GM12864 (cell line): Measurements from ENCODE around the gene ARG1.

Experiments used
- DNase-seq: peaks from one replicate; pipeline ENCODE4 v3.0.0-alpha.2; 2011; ENCODE audit warnings: low read depth
- H3K4me3 ChIP-seq: 2 replicates; pipeline ENCODE4 v1.5.1; 2011; ENCODE audit warnings: mild to moderate bottlenecking, low read depth, low read length, control low read depth
- TF ChIP-seq, protein P1 (sequence below): IDR thresholded peaks from 2 replicates; pipeline ENCODE4 v1.5.1; 2011; ENCODE audit warnings: low read depth, mild to moderate bottlenecking, moderate library complexity, low read length, control low read depth, inconsistent platforms; ENCODE audit errors: missing control alignments

ARG1 gene

DNA sequence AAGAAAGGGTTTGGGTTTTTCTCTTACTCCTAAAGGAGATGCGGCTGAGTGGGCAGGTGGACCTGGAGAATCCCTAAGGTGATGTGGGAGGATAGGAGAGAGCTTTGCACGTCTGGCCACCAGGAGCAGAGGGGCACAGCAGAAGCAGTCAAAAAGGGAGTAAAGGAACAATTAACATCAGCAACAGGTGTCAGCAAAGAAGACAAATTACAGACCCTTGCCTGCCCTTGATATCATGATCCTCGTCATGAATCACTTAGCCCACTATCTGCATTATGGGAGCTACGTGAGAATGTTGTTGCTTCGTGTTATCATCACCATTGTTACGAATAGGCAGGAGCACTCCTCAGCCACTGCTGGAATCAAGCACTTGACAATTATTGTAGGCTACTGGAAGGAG, 25.5 kb upstream of the ARG1 start:
- DNase-seq = no peak
- H3K4me3 ChIP-seq = no peak overlapping the region
- TF ChIP-seq, protein P1, sequence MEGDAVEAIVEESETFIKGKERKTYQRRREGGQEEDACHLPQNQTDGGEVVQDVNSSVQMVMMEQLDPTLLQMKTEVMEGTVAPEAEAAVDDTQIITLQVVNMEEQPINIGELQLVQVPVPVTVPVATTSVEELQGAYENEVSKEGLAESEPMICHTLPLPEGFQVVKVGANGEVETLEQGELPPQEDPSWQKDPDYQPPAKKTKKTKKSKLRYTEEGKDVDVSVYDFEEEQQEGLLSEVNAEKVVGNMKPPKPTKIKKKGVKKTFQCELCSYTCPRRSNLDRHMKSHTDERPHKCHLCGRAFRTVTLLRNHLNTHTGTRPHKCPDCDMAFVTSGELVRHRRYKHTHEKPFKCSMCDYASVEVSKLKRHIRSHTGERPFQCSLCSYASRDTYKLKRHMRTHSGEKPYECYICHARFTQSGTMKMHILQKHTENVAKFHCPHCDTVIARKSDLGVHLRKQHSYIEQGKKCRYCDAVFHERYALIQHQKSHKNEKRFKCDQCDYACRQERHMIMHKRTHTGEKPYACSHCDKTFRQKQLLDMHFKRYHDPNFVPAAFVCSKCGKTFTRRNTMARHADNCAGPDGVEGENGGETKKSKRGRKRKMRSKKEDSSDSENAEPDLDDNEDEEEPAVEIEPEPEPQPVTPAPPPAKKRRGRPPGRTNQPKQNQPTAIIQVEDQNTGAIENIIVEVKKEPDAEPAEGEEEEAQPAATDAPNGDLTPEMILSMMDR = no peak

- H3K4me3 ChIP-seq = no peak overlapping the region
- TF ChIP-seq, protein P1 = no peak
- DNase-seq = no peak
Measured at GRCh38 chr6:131548441-131548840, 24.6 kb upstream of the ARG1 start.

DNA sequence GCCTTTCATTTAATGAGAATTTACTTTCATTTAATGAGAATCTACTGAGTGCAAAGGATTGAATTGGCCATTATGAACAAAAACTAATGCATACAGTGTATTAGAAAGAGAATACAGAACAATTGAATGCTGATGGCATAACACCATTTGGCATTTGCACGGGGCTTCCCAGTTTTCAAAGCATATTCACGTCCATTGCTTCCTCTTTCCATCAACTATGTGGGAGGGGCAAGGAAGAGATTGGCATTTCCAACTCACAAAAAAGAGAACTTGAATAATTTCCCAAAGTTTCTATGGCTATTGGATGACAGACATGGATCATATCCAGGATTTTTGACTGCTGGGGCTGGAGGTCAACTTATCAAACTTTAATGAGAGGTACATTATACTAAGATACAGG, 23.2 kb upstream of the ARG1 start:
- TF ChIP-seq, protein P1 = no peak
- no peak overlapping the region for H3K4me3 ChIP-seq
- DNase-seq = no peak

DNA sequence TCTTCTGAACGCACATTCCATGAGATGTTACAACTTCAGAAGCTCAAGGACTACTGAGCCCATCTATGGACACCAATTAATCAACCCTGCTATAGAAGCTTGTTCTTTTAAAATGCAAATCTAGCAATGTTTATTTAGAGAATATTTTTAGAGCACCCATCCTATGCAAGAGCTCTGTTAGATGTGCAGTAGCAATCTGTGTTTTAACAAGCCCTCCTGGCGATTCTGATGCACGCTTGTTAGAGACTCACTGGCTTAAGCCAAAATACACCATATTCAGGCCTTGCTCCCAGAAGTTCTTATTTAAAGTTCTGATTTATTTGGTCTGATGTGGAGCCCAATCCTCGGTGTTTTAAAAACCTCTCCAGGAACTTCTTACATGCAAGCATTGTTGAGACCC, 21.1 kb upstream of the ARG1 start:
- TF ChIP-seq, protein P1 = no peak
- no peak overlapping the region for H3K4me3 ChIP-seq
- no peak for DNase-seq

DNA sequence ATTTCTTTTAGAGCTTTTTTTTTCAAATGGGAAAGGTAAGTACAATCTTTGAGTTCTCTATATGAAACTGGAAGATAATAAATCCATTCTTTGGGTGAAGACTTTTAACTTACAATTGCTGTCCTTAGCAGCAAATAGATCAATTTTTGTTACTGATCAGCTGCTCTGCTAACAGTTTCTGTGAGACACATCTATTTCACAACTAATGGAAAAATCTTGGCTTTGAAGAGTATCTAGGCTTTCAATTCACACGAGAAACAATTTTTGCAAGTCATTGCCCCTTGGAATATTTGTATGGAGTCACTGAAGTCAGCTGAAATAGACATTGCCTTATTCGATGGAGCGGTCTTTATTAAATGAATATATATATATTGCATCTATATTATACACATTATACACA, 20.5 kb upstream of the ARG1 start:
- TF ChIP-seq, protein P1 = no peak
- no peak for DNase-seq
- H3K4me3 ChIP-seq = no peak overlapping the region

DNA sequence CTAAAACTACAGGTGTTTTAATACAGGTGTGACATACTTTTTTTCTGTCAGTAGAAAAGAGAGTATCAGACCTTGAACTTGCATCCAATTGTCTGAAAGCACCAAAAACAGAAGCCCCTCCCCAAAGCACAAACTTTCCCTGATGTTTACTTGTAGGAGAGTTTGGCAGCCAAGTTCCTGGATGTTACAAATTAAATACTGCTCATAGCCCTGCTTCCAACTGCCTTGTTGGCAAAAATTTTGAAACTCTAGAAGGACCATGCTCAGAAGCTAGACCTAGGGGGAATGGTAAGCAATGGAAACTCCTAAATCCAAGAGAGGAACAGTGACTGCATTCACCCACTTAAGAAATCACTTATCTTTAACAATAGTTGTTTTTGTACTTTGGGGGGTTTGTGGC, 17.0 kb upstream of the ARG1 start:
- TF ChIP-seq, protein P1 = no peak
- H3K4me3 ChIP-seq = no peak overlapping the region
- DNase-seq = no peak

GRCh38 chr6:131558922-131559321, 14.1 kb upstream of the ARG1 start:
- TF ChIP-seq, protein P1 = no peak
- no peak overlapping the region for H3K4me3 ChIP-seq
- no peak for DNase-seq
